Measurements from ENCODE around the gene NEDD8. TPM values are rescaled to one million over a fixed set of nuclear protein-coding genes. Genes with fewer than 3 reads are reported as not detected.
A peak's percentile ranks its signal among the peaks of the same experiment; 100 is the strongest.

Gene NEDD8
- total RNA-seq, 1 experiment from 2014 or later: 178 TPM

DNA sequence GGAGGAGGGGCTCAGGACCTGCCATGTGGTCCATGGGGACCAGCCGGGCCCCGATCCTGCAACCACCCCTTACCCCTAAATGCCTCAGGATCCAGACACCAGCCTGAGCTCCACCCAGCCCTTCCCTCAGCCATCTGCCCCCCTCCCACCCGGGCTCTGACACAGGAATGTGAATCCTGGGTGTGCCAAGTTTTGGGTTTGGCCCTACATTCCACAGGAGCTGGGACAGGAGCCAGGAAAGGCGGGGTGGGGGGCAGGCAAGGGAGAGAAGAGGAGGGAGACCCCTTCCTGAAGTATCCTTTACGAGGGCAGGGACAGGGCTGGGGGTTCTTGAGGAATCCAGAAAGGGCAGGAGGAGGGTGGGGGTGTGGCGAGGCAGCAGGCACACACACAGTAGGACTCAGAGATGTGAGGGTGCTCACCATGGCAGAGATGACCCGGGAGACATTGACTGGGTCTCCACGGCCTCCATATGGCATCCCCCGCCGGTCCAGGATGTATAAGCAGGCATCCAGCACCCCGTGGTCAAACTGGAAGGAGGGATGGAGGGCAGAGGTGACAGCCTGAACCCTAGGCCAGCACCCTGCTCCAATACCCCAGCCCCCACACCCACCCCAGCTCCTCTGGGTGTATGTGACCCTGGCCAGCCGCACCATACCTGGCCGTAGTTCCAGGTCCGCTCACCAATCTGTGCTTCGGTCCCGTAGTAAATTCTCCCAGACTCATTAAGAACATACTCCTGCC, 27.3 kb upstream of the NEDD8 start:
- Histone ChIP-seq H3K27me3 (ENCODE audit: insufficient read depth, low read length) (no peaks in the 10 kb centered on the region), H3K27ac (ENCODE audit: low read depth, low read length) (no peak overlapping the region), H3K9me2 (ENCODE audit: insufficient read depth) (no peaks in the 10 kb centered on the region), H3K4me2 (ENCODE audit: low read length) (peak overlapping the region; percentile 43), H4K20me1 (ENCODE audit: insufficient read depth) (no peaks in the 10 kb centered on the region), H2AFZ (ENCODE audit: low read depth, low read length, poor library complexity, severe bottlenecking) (no peak overlapping the region), H3K9ac (ENCODE audit: low read length) (no peak overlapping the region), H3K4me3 (replicated peaks in 1 of 2; ENCODE audit: low read depth in 1 of 2, low read length in 2 of 2) (no peak overlapping the region), H3K4me1 (ENCODE audit: control insufficient read depth in 1 of 2, insufficient read depth in 2 of 2, low read length in 2 of 2) (peaks cover 10 to 14% of the 10 kb centered on the region in 2 experiments), H3K36me3 (ENCODE audit: control insufficient read depth in 1 of 2, insufficient read depth in 2 of 2, low read length in 2 of 2) (no peaks in the 10 kb centered on the region; a peak in 1 of 4 replicates), H3K79me2 (ENCODE audit: insufficient read depth, low read length) (no peaks in the 10 kb centered on the region), H3K9me3 (ENCODE audit: control insufficient read depth in 1 of 2, insufficient read depth in 1 of 2, low read depth in 1 of 2, low read length in 2 of 2) (no peaks in the 10 kb centered on the region)
- TF ChIP-seq YY1 (IDR thresholded peaks at IDR 0.05; ENCODE audit: extremely low read depth, insufficient replicate concordance, low read depth, low read length): no peak
- no peak for TF ChIP-seq CEBPB (IDR thresholded peaks at IDR 0.05; ENCODE audit: low read depth)
- TF ChIP-seq ZNF274 (IDR thresholded peaks at IDR 0.05; ENCODE audit: low read depth, low read length): no peak
- TF ChIP-seq ELF1 (IDR thresholded peaks at IDR 0.05; ENCODE audit: borderline replicate concordance, low read depth): no peak
- TF ChIP-seq EGR1 (IDR thresholded peaks at IDR 0.05; ENCODE audit: low read depth): no peak
- TF ChIP-seq, protein P1, sequence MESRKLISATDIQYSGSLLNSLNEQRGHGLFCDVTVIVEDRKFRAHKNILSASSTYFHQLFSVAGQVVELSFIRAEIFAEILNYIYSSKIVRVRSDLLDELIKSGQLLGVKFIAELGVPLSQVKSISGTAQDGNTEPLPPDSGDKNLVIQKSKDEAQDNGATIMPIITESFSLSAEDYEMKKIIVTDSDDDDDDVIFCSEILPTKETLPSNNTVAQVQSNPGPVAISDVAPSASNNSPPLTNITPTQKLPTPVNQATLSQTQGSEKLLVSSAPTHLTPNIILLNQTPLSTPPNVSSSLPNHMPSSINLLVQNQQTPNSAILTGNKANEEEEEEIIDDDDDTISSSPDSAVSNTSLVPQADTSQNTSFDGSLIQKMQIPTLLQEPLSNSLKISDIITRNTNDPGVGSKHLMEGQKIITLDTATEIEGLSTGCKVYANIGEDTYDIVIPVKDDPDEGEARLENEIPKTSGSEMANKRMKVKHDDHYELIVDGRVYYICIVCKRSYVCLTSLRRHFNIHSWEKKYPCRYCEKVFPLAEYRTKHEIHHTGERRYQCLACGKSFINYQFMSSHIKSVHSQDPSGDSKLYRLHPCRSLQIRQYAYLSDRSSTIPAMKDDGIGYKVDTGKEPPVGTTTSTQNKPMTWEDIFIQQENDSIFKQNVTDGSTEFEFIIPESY (IDR thresholded peaks at IDR 0.05; ENCODE audit: extremely low read depth, insufficient replicate concordance, low read length): no peak
- TF ChIP-seq, protein P2, sequence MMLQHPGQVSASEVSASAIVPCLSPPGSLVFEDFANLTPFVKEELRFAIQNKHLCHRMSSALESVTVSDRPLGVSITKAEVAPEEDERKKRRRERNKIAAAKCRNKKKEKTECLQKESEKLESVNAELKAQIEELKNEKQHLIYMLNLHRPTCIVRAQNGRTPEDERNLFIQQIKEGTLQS (IDR thresholded peaks at IDR 0.05): no peak
- no peak for TF ChIP-seq CBX3 (IDR thresholded peaks at IDR 0.05; ENCODE audit: low read depth)
- no peak for TF ChIP-seq SP1 (IDR thresholded peaks at IDR 0.05; ENCODE audit: low read depth)
- TF ChIP-seq JUND (IDR thresholded peaks at IDR 0.05): no peak
- no peak for TF ChIP-seq SRF (IDR thresholded peaks at IDR 0.05; ENCODE audit: low read depth)
- TF ChIP-seq, protein P3, sequence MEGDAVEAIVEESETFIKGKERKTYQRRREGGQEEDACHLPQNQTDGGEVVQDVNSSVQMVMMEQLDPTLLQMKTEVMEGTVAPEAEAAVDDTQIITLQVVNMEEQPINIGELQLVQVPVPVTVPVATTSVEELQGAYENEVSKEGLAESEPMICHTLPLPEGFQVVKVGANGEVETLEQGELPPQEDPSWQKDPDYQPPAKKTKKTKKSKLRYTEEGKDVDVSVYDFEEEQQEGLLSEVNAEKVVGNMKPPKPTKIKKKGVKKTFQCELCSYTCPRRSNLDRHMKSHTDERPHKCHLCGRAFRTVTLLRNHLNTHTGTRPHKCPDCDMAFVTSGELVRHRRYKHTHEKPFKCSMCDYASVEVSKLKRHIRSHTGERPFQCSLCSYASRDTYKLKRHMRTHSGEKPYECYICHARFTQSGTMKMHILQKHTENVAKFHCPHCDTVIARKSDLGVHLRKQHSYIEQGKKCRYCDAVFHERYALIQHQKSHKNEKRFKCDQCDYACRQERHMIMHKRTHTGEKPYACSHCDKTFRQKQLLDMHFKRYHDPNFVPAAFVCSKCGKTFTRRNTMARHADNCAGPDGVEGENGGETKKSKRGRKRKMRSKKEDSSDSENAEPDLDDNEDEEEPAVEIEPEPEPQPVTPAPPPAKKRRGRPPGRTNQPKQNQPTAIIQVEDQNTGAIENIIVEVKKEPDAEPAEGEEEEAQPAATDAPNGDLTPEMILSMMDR (IDR thresholded peaks at IDR 0.05 in 2 of 3, conservative IDR thresholded peaks at IDR 0.05 in 1 of 3; ENCODE audit: borderline replicate concordance in 1 of 3, insufficient read depth in 1 of 3, low read depth in 2 of 3, low read length in 2 of 3): no peak
- no peak for TF ChIP-seq SIN3A (IDR thresholded peaks at IDR 0.05; ENCODE audit: low read depth)
- TF ChIP-seq, protein P4, sequence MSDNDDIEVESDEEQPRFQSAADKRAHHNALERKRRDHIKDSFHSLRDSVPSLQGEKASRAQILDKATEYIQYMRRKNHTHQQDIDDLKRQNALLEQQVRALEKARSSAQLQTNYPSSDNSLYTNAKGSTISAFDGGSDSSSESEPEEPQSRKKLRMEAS (IDR thresholded peaks at IDR 0.05): no peak
- no peak for TF ChIP-seq POLR2A (IDR thresholded peaks at IDR 0.05; ENCODE audit: borderline replicate concordance, extremely low read depth, insufficient read depth, insufficient read length)
- no peak for TF ChIP-seq EZH2 (IDR thresholded peaks at IDR 0.05)
- ATAC-seq (peak; percentile 55; the same call in 1 of the 2 replicates), DNase-seq (ENCODE audit: low read depth, low spot score) (no peak)
- RAD21 ChIA-PET (ENCODE audit: low non-redundant PET in 1 of 2, low total read pairs in 2 of 2, uncharacterized antibody in 2 of 2, unreplicated experiment in 2 of 2): no interaction called here
- BruUV-seq (replicated peaks): no TSS peak
- POLR2A ChIA-PET: no interaction called here
- CTCF ChIA-PET: no interaction called here
- intact Hi-C loops (cut with micrococcal nuclease): no loop called here

All from HCT116 (cell line).